ENCODE data around the gene WDTC1. TPM values are rescaled to one million over a fixed set of nuclear protein-coding genes. Genes with fewer than 3 reads are reported as not detected.
A peak's percentile ranks its signal among the peaks of the same experiment; 100 is the strongest.

The WDTC1 gene
- total and polyA plus RNA-seq, 9 of the 15 experiments (the other 6 are each of a cell fraction or from before 2014, with no cell fraction given), result 0.18 to 32.3 (median 8.8) TPM

- TF ChIP-seq PHF8 (IDR thresholded peaks at IDR 0.05; ENCODE audit: borderline replicate concordance, low read length) (peak; percentile 31), KDM5B (IDR thresholded peaks at IDR 0.05; ENCODE audit: insufficient replicate concordance, low read depth, low read length) (no peak), CBFB (CRISPR knock-in tag; IDR thresholded peaks at IDR 0.05) (0 out of 2 replicates have a peak, but pooled peaks have one; percentile 0), DPF2 (IDR thresholded peaks at IDR 0.05) (no peak), IFI16 (CRISPR knock-in tag; IDR thresholded peaks at IDR 0.05) (0 out of 2 replicates have a peak, but pooled peaks have one; percentile 7)
- TF ChIP-seq, protein P1, sequence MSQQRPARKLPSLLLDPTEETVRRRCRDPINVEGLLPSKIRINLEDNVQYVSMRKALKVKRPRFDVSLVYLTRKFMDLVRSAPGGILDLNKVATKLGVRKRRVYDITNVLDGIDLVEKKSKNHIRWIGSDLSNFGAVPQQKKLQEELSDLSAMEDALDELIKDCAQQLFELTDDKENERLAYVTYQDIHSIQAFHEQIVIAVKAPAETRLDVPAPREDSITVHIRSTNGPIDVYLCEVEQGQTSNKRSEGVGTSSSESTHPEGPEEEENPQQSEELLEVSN (IDR thresholded peaks at IDR 0.05; ENCODE audit: borderline replicate concordance in 1 of 2, extremely low read depth in 1 of 2, insufficient read depth in 1 of 2, insufficient read length in 1 of 2, low read depth in 1 of 2, low read length in 1 of 2, poor library complexity in 1 of 2, severe bottlenecking in 1 of 2), result peak in 1 of 2 experiments; percentile 45
- TF ChIP-seq, protein P2, sequence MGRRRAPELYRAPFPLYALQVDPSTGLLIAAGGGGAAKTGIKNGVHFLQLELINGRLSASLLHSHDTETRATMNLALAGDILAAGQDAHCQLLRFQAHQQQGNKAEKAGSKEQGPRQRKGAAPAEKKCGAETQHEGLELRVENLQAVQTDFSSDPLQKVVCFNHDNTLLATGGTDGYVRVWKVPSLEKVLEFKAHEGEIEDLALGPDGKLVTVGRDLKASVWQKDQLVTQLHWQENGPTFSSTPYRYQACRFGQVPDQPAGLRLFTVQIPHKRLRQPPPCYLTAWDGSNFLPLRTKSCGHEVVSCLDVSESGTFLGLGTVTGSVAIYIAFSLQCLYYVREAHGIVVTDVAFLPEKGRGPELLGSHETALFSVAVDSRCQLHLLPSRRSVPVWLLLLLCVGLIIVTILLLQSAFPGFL (CRISPR knock-in tag; IDR thresholded peaks at IDR 0.05), result no peak
Measured at GRCh38 chr1:27322569-27323240, 88.3 kb downstream of the WDTC1 start (continued).

Measured in K562 (cell line).